Kidney (tissue), 14 donors: ENCODE results near the gene BIN1. TPM values are rescaled to one million over a fixed set of nuclear protein-coding genes. Genes with fewer than 3 reads are reported as not detected.

Experiments used
- DNase-seq, 5 donors: peaks; one replicate each; pipeline ENCODE4 v3.0.0-alpha.2; 2013 to 2020
- FAIRE-seq: peaks from 2 replicates; lab custom pipeline; 2012; peaks lifted over from hg19 to GRCh38; lab: Jason Lieb, UNC
- H3K27ac ChIP-seq, 2 donors: one replicate each; pipeline ENCODE4 v1.7.0; 2013; ENCODE audit warnings: low read depth in 2 of 2, low read length in 2 of 2, inconsistent platforms in 1 of 2
- H3K27me3 ChIP-seq: one replicate; pipeline ENCODE4 v1.7.1; 2013; ENCODE audit warnings: low read length, inconsistent platforms; ENCODE audit not compliant: control insufficient read depth, insufficient read depth
- H3K36me3 ChIP-seq, 3 donors: one replicate each; pipeline versions ENCODE4 v1.7.0 to v1.7.1; 2013; ENCODE audit warnings: low read length in 3 of 3, control low read depth in 1 of 3, inconsistent platforms in 1 of 3; ENCODE audit not compliant: insufficient read depth in 3 of 3, control insufficient read depth in 2 of 3
- H3K4me1 ChIP-seq, 3 donors: one replicate each; pipeline versions ENCODE4 v1.7.0 to v1.7.1; 2013; ENCODE audit warnings: low read length in 3 of 3, inconsistent platforms in 1 of 3, low read depth in 1 of 3; ENCODE audit not compliant: control insufficient read depth in 2 of 3, insufficient read depth in 2 of 3
- H3K4me3 ChIP-seq, 3 donors: one replicate each; pipeline versions ENCODE4 v1.7.0 to v1.8.1; 2013; ENCODE audit warnings: low read length in 3 of 3, control low read depth in 1 of 3, inconsistent platforms in 1 of 3
- H3K9ac ChIP-seq, 3 donors: one replicate each; pipeline versions ENCODE4 v1.7.0 to v1.7.1; 2013; ENCODE audit warnings: low read length in 3 of 3, control low read depth in 1 of 3, inconsistent platforms in 1 of 3
- H3K9me3 ChIP-seq, 3 donors: one replicate each; pipeline versions ENCODE4 v1.7.0 to v1.7.1; 2013; ENCODE audit warnings: low read length in 3 of 3, control low read depth in 1 of 3, inconsistent platforms in 1 of 3; ENCODE audit not compliant: control insufficient read depth in 2 of 3, insufficient read depth in 1 of 3
- CTCF ChIP-seq: IDR thresholded peaks from 3 replicates; pipeline ENCODE4 v1.5.1; 2012; ENCODE audit warnings: mild to moderate bottlenecking, moderate library complexity, borderline replicate concordance; ENCODE audit not compliant: insufficient read depth; ENCODE audit errors: extremely low read depth
- intact Hi-C: fragments of 100-400 bp; cut with DNase I; formaldehyde crosslinking; loops from one replicate; pipeline ENCODE4 v1.11.1; 2022
- polyA plus RNA-seq: library from polyadenylated mRNA; stranded (reverse); fragments of 350-450 nt; fragmentation: Illumina TruSeq; extraction: RNeasy Lipid Tissue Mini Kit (QIAGEN cat#74804); gene quantifications from one replicate; pipeline ENCODE4 v1.2.3, GENCODE V29; 2014; ENCODE audit warnings: low read depth, low replicate concordance; ENCODE audit not compliant: insufficient read depth
- total RNA-seq: library from RNA; stranded (reverse); fragmentation: NEBNext Ultra II Directional; extraction: Animal tissue kit (Norgen Biotek cat#: 25700); gene quantifications from one replicate; pipeline ENCODE4 v1.2.1, GENCODE V29; 2021
- donor health status: control.
- donor health status: control.
- donor health status: control.
- donor health status: control.
- donor health status: control.
- donor health status: DM: yes; HTN: yes; CAD: no.
- donor health status: Normal renal cell carcinoma (clear cell type).

Gene BIN1
- total and polyA plus RNA-seq, 2 donors from 2014 or later, result 121 to 167 TPM

GRCh38 chr2:127044165-127044718, 62.7 kb downstream of the BIN1 start:
- intact Hi-C loops, result no loop called here
- no peak for DNase-seq

GRCh38 chr2:127043367-127044164, 63.4 kb downstream of the BIN1 start:
- intact Hi-C loops, result no loop called here
- Histone ChIP-seq H3K27ac (no peak overlapping the region), H3K4me3 (no peak overlapping the region), H3K36me3 (peaks cover 0 to 3% (median 0%) of the 10 kb centered on the region in 3 donors), H3K4me1 (no peaks in the 10 kb centered on the region), H3K9ac (no peak overlapping the region), H3K27me3 (no peaks in the 10 kb centered on the region), H3K9me3 (no peaks in the 10 kb centered on the region)
- peak; percentile 53 to 73 (median 56) for DNase-seq
- no peak for TF ChIP-seq CTCF
- no peak for FAIRE-seq

More at GRCh38 chr2:127044165-127044718, 62.7 kb downstream of the BIN1 start:
- H3K4me3 ChIP-seq, result no peak overlapping the region
- TF ChIP-seq CTCF, result no peak
- H3K36me3 ChIP-seq, result peaks cover 0 to 3% (median 0%) of the 10 kb centered on the region in 3 donors
- no peaks in the 10 kb centered on the region for H3K4me1 ChIP-seq
- no peaks in the 10 kb centered on the region for H3K9me3 ChIP-seq
- H3K9ac ChIP-seq, result no peak overlapping the region
- H3K27ac ChIP-seq, result no peak overlapping the region
- no peak for FAIRE-seq
- no peaks in the 10 kb centered on the region for H3K27me3 ChIP-seq

- no peak for TF ChIP-seq CTCF
- no peak for FAIRE-seq
- no peak overlapping the region for H3K27ac ChIP-seq
- no peak for DNase-seq
- no peaks in the 10 kb centered on the region for H3K9me3 ChIP-seq
- no peak overlapping the region for H3K4me3 ChIP-seq
- no peaks in the 10 kb centered on the region for H3K27me3 ChIP-seq
- no peaks in the 10 kb centered on the region for H3K36me3 ChIP-seq
- no peaks in the 10 kb centered on the region for H3K4me1 ChIP-seq
- no peak overlapping the region for H3K9ac ChIP-seq
- intact Hi-C loops, result no loop called here
Measured at GRCh38 chr2:127041259-127041970, 65.5 kb downstream of the BIN1 start.
